HepG2 (cell line): ENCODE data around the gene PPP4R1. TPM values are rescaled to one million over a fixed set of nuclear protein-coding genes. Genes with fewer than 3 reads are reported as not detected.

Experiments used
- ATAC-seq: fragments of 200-7000 bp; cut with Tn5 transposase; 3 replicates; pipeline ENCODE4 v1.9.1; 2020; ENCODE audit warnings: mild to moderate bottlenecking, moderate library complexity
- BruUV-seq: library from RNA; stranded (reverse); fragments of 400-500 nt; replicated peaks from 2 replicates; lab custom pipeline; 2021; lab: Mats Ljungman, UMichigan
- CTCF ChIA-PET: fragments of 300-600 bp; formaldehyde crosslinking; extraction: SDS; loops from one replicate; lab custom pipeline; 2021; ENCODE audit warnings: low total read pairs, inconsistent platforms, low intra/inter-chr PET ratio; lab: Yijun Ruan, JAX
- POLR2A ChIA-PET: fragments of 350-600 bp; sonication (Branson Sonifier 250); formaldehyde crosslinking; loops from one replicate; lab custom pipeline; 2020; ENCODE audit warnings: antibody characterized with exemption, inconsistent platforms; lab: Yijun Ruan, JAX
- DNase-seq: peaks from one replicate; pipeline ENCODE4 v3.0.0-alpha.2; 2015; ENCODE audit warnings: low spot score
- FAIRE-seq: peaks from 3 replicates; lab custom pipeline; 2011; peaks lifted over from hg19 to GRCh38; lab: Jason Lieb, UNC
- H2AFZ ChIP-seq: one replicate; pipeline ENCODE4 v1.6.1; 2011; ENCODE audit warnings: low read length, inconsistent platforms
- H3K27ac ChIP-seq: fragments of 300-600 bp; 3 replicates; pipeline ENCODE4 v1.8.0; 2011; ENCODE audit warnings: mixed run types, mild to moderate bottlenecking, mixed read lengths, low read length, inconsistent platforms; ENCODE audit not compliant: insufficient read depth; ENCODE audit errors: extremely low read length
- H3K27me3 ChIP-seq, 2 experiments: fragments of 200-600 bp in 1 of 2; 2 replicates in 1 of 2; 3 replicates in 1 of 2; pipeline versions ENCODE4 v1.6.0 to v1.8.0; 2011; ENCODE audit warnings: low read length in 2 of 2, mild to moderate bottlenecking in 2 of 2, moderate library complexity in 2 of 2, inconsistent platforms in 1 of 2; ENCODE audit not compliant: insufficient read depth in 2 of 2, control insufficient read depth in 1 of 2
- H3K36me3 ChIP-seq, 2 experiments: fragments of 200-600 bp in 1 of 2; replicated peaks in 1 of 2; 2 replicates in 1 of 2; 3 replicates in 1 of 2; pipeline versions ENCODE4 v1.5.1 to v1.8.0; 2011; ENCODE audit warnings: low read length in 2 of 2, inconsistent platforms in 1 of 2; ENCODE audit not compliant: insufficient read depth in 2 of 2, control insufficient read depth in 1 of 2
- H3K4me1 ChIP-seq: 2 replicates; pipeline ENCODE4 v1.5.1; 2012; ENCODE audit warnings: low read length, inconsistent platforms; ENCODE audit not compliant: insufficient read depth
- H3K4me2 ChIP-seq: 2 replicates; pipeline ENCODE4 v1.6.0; 2011; ENCODE audit warnings: low read depth, low read length, inconsistent platforms
- H3K4me3 ChIP-seq, 3 experiments: fragments of 200-600 bp in 1 of 3; sonication (generic), shearing (Covaris generic) in 1 of 3; replicated peaks in 1 of 3; 2 replicates each; pipeline ENCODE4 v1.5.1; 2011 to 2016; ENCODE audit warnings: low read length in 3 of 3, inconsistent platforms in 2 of 3, low read depth in 2 of 3, mild to moderate bottlenecking in 2 of 3, control low read depth in 1 of 3, mixed read lengths in 1 of 3; ENCODE audit not compliant: insufficient read depth in 1 of 3
- H3K79me2 ChIP-seq: one replicate; pipeline ENCODE4 v1.6.1; 2011; ENCODE audit warnings: low read length, inconsistent platforms; ENCODE audit not compliant: insufficient read depth
- H3K9ac ChIP-seq: 2 replicates; pipeline ENCODE4 v1.6.0; 2011; ENCODE audit warnings: mild to moderate bottlenecking, low read depth, low read length, inconsistent platforms; ENCODE audit not compliant: insufficient read depth
- H3K9me3 ChIP-seq: 2 replicates; pipeline ENCODE4 v1.5.1; 2012; ENCODE audit warnings: mild to moderate bottlenecking, low read length
- H4K20me1 ChIP-seq: 2 replicates; pipeline ENCODE4 v1.6.0; 2011; ENCODE audit warnings: inconsistent platforms, mild to moderate bottlenecking, low read length, moderate library complexity; ENCODE audit not compliant: insufficient read depth
- FOSL2 ChIP-seq: sonication (generic); formaldehyde crosslinking; IDR thresholded peaks from 2 replicates; pipeline ENCODE4 v1.4.0; 2020; ENCODE audit warnings: missing genetic modification reagents
- GATAD1 ChIP-seq: IDR thresholded peaks from 2 replicates; pipeline ENCODE4 v1.6.1; 2016; ENCODE audit warnings: missing genetic modification reagents, missing compliant biosample characterization
- HES4 ChIP-seq: sonication (generic); formaldehyde crosslinking; IDR thresholded peaks from 2 replicates; pipeline ENCODE4 v1.9.0; 2021; ENCODE audit warnings: mild to moderate bottlenecking, missing genetic modification reagents, borderline replicate concordance
- HOXA7 ChIP-seq: sonication (generic); formaldehyde crosslinking; IDR thresholded peaks from 2 replicates; pipeline ENCODE4 v1.8.1; 2022; ENCODE audit warnings: mild to moderate bottlenecking, missing genetic modification reagents, moderate library complexity
- MYPOP ChIP-seq: sonication (generic); formaldehyde crosslinking; IDR thresholded peaks from 2 replicates; pipeline ENCODE4 v1.8.1; 2023; ENCODE audit warnings: mild to moderate bottlenecking, moderate library complexity, missing genetic modification reagents
- PAWR ChIP-seq: sonication (generic); formaldehyde crosslinking; IDR thresholded peaks from 2 replicates; pipeline ENCODE4 v1.4.0; 2020; ENCODE audit warnings: missing genetic modification reagents, mild to moderate bottlenecking, borderline replicate concordance
- PREB ChIP-seq: sonication (generic); formaldehyde crosslinking; IDR thresholded peaks from 2 replicates; pipeline ENCODE4 v1.4.0; 2020; ENCODE audit warnings: missing genetic modification reagents
- SIN3B ChIP-seq: fragments of 150-350 bp; IDR thresholded peaks from 2 replicates; pipeline ENCODE4 v1.6.1; 2014; ENCODE audit warnings: low read length
- SP140L ChIP-seq: sonication (generic); formaldehyde crosslinking; IDR thresholded peaks from 2 replicates; pipeline ENCODE4 v1.4.0; 2020; ENCODE audit warnings: missing genetic modification reagents, borderline replicate concordance
- ZBTB49 ChIP-seq: sonication (generic); formaldehyde crosslinking; IDR thresholded peaks from 2 replicates; pipeline ENCODE4 v1.4.0; 2020; ENCODE audit warnings: missing genetic modification reagents, borderline replicate concordance
- ZNF260 ChIP-seq: sonication (generic); formaldehyde crosslinking; IDR thresholded peaks from 2 replicates; pipeline ENCODE4 v1.4.0; 2020; ENCODE audit warnings: missing genetic modification reagents, low read depth, mild to moderate bottlenecking, borderline replicate concordance
- ZNF577 ChIP-seq: sonication (generic); formaldehyde crosslinking; IDR thresholded peaks from 2 replicates; pipeline ENCODE4 v1.4.0; 2020; ENCODE audit warnings: mild to moderate bottlenecking, low read depth, missing genetic modification reagents, borderline replicate concordance
- ZNF776 ChIP-seq: sonication (generic); formaldehyde crosslinking; IDR thresholded peaks from 2 replicates; pipeline ENCODE4 v1.4.0; 2020; ENCODE audit warnings: mild to moderate bottlenecking, missing genetic modification reagents
- WGBS: methylation state at CpG from one replicate; pipeline ENCODE4 v1.1.6; 2017; ENCODE audit warnings: low lambda C conversion rate; 5-methylcytosine and 5-hydroxymethylcytosine counted together
- in situ Hi-C: cut with HindIII; loops from 2 replicates; pipeline ENCODE4 v1.10.0; 2017; ENCODE audit warnings: low pct_unique_long_range_greater_than_20kb; ENCODE audit not compliant: extremely low pct_ligation_motif_present
- intact Hi-C: fragments of 100-400 bp; cut with micrococcal nuclease; formaldehyde crosslinking; loops from one replicate; pipeline ENCODE4 v1.10.0; 2022; ENCODE audit not compliant: unreplicated experiment
- polyA plus RNA-seq, 8 experiments: library from polyadenylated mRNA; depleted of rRNA in 3 of 8; stranded (reverse) in 7 of 8; unstranded in 1 of 8; fragments of >200 nt; fragmentation: Illumina TruSeq in 4 of 8; extraction: Trizol in 4 of 8; gene quantifications; 2 replicates each; pipeline versions ENCODE4 v1.2.1 to v1.2.3, GENCODE V29; 2011 to 2016; ENCODE audit warnings: low read depth in 4 of 8, missing spikeins in 1 of 8, mixed read lengths in 1 of 8; ENCODE audit not compliant: insufficient read depth in 1 of 8
- total RNA-seq, 5 experiments: library from RNA; depleted of rRNA; stranded (reverse); fragments of >200 nt; fragmentation: Illumina TruSeq; extraction: Trizol; gene quantifications; 2 replicates each; pipeline ENCODE4 v1.2.3, GENCODE V29; 2016; ENCODE audit warnings: low read depth in 1 of 5

PPP4R1 gene
- total and polyA plus RNA-seq, 2 of the 13 experiments (the other 11 are each of a cell fraction or from before 2014, with no cell fraction given), result 66.5 to 72.4 TPM

GRCh38 chr18:9574473-9575115 lies 39.8 kb downstream of the PPP4R1 start:
- H3K4me1 ChIP-seq, result peaks cover 9% of the 10 kb centered on the region
- DNase-seq (no peak), ATAC-seq (no peak), FAIRE-seq (no peak)
- TF ChIP-seq SIN3B, result no peak
- no peak for TF ChIP-seq MYPOP (CRISPR knock-in tag)
- no peak for TF ChIP-seq GATAD1 (CRISPR knock-in tag)
- no peak for TF ChIP-seq HOXA7 (CRISPR knock-in tag)
- TF ChIP-seq PREB (CRISPR knock-in tag), result no peak
- TF ChIP-seq ZBTB49 (CRISPR knock-in tag), result no peak
- TF ChIP-seq SP140L (CRISPR knock-in tag), result no peak
- no peak for TF ChIP-seq PAWR (CRISPR knock-in tag)
- no peak for TF ChIP-seq ZNF260 (CRISPR knock-in tag)
- no peak for TF ChIP-seq ZNF577 (CRISPR knock-in tag)
- TF ChIP-seq HES4 (CRISPR knock-in tag), result no peak
- no peak for TF ChIP-seq FOSL2 (CRISPR knock-in tag)
- no peak for TF ChIP-seq ZNF776 (CRISPR knock-in tag)
- ChIA-PET CTCF (interaction anchor here (1.2 to 3.3 kb wide), 3 partner anchors 38 to 377 kb away, joined by 3 to 27 read pairs (median 3); no protein-coding TSS in a partner anchor), POLR2A (no interaction called here)
- no peak overlapping the region for H3K27ac ChIP-seq
- no peaks in the 10 kb centered on the region for H3K27me3 ChIP-seq
- no peaks in the 10 kb centered on the region for H3K79me2 ChIP-seq
- H3K9ac ChIP-seq, result no peak overlapping the region
- H3K9me3 ChIP-seq, result no peaks in the 10 kb centered on the region
- peaks cover 7% of the 10 kb centered on the region; the same call in 1 of the 2 replicates for H4K20me1 ChIP-seq
- no peak overlapping the region for H3K4me2 ChIP-seq
- intact Hi-C loops, result loop anchor here (2.0 to 10.0 kb wide), 5 partner anchors 38 to 218 kb away; partner anchors contain the start of gene PPP4R1
- BruUV-seq, result no TSS peak
- in situ Hi-C loops, result no loop called here
- H3K36me3 ChIP-seq, result peaks cover 8 to 55% of the 10 kb centered on the region in 2 experiments
- H2AFZ ChIP-seq, result no peak overlapping the region
- 97% methylated on average over 7 of the region's 7 CpGs for WGBS
- H3K4me3 ChIP-seq, result no peak overlapping the region
